SIG-M5 (cell line): Measurements from ENCODE around the gene SLC39A8.

ENCODE experiments used
- DNase-seq: peaks from one replicate; lab custom pipeline; 2025; lab: John Stamatoyannopoulos, UW

SLC39A8 gene

DNA sequence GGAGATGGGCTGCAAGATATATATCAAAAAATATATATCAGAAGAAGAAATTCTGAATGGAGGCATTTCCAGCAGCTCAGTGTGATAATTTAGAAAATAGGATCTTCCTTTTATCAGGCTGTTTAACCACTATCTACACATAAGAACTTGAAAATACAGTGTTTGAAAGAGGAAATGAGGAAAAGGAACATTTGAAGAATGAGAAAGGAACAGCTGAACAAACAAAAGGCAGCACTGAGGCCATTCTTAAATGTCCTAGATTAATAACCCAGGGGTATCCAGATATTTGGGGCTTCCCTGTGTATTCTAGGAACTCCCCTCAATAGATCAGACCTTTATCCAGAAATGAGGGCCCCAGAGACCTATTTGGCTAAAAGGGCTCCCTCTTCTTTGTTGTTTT is 4.1 kb downstream of the SLC39A8 start:
- DNase-seq: no peak

DNA sequence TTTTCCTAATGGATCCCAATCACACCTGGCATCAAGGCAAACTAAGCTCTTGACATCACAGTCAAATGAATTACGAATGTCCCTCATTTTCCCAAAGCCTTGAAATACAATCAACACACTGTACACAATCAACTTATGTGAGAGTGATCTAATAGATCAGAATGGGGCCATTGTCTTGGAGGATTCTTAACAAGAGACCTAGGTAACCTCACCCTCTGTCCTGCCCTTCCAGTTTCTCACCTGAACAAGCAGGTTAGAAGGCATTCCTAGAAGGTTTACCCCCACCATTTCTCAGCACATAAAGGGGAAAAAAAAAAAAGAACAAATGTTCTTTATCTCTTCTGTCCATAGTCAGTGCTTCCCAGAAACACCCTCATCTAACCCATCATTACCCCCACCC is 6.3 kb downstream of the SLC39A8 start:
- DNase-seq: no peak

DNA sequence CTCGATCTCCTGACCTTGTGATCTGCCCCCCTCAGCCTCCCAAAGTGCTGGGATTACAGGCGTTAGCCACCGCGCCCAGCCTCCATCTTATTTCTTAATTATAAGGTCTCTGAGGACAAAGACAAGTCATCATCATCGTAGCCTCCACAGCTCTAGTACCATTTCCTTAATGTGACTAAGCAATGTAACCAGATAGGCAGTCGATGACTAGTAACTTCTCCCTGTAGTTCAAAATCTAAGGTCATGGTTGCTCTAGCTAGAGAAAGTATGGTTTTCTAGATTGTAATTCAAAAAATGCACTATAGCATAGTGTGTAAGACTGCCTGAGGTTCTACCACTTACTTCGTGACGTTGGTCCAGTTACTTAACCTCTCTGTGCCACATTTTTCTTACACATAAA is 6.9 kb downstream of the SLC39A8 start:
- DNase-seq: no peak

DNA sequence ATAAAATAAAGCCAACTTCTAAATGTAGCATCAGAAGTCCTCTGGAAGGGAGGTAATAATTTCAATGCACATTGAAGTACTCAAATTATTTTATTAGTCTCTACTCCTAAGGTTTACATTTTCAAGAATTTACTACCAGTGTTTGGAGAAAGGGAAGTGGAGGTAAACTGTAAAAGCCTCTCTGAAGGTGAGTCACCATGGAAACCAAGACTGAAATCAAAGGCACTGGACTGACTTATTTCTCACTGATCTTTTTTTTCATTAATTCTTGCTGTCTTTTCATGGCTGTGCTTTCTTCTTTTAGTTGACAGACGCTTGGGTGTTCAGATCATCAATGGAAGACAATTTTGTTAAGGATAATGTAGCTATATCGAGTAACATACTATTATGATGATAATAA is 9.7 kb downstream of the SLC39A8 start:
- DNase-seq: no peak

DNA sequence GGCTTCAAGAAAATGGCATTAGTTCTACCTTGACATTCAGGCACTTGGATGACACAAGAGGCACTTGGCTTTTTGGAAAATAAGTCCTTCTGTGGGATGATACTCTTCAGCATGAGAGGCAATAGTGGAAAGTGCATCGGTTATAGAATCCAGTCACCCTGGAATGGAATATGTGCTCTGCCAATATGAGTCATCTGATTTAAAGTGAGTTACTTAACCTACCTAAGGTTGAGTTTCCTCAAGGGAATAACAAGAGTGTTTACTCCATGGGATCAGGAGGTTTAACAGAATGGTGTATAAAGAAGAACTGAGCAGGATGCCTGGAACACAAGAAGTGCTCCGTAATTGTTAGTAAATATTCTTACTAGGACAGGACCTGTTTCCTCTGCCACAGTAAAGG is 10.7 kb downstream of the SLC39A8 start:
- DNase-seq: no peak

DNA sequence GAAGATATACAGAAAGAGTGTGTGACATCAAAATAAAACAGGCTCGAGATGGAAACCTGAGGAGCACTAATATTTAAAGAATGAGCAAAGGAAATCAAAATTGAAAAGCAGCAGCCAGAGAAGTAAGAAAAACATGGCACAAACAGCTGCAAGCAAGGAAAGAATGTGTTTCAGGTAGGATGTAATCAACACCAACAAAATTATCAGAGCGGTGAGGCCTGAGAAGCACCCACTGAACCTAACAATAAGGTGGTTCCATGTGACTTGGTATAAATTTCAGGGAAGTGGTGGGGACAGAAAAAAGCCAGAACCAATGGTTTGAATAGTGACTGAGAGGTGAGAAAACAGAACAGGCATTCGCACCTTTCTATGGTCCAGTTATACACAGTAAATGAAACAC is 11.5 kb downstream of the SLC39A8 start:
- DNase-seq: no peak

DNA sequence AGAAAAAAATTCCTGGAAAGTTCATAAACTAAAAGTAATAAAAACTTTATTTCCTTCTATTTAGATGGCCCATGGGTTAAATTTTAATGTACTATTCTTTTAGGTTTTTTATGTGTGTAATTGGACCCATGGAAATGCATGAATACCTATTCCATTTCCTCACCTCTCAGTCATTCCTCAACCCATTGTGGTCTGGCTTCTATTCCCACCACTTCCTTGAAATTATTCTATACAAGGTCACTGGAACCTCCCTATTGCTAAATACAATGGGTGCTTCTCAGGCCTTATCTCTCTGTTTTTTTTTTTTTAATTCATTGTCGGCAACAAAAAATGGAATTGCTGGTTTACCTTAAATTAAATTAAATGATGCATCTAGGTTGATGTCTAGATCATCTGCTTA is 17.2 kb downstream of the SLC39A8 start:
- DNase-seq: no peak

DNA sequence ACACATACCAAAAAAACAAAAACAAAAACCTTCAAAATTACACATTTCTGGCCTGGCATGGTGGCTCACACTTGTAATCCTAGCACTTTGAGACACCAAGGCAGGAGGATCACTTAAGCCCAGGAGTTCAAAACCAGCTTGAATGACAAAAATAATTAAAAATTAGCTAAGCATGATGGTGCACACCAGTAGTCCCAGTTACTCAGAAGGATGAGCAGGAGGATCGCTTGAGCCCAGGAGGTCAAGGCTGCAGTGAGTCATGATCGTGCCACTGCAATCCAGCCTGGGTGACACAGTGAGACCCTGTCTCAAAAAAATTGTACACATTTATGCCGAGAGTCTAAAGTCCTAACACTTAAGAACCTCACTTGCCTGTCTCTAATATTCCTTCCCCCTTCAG is 18.3 kb downstream of the SLC39A8 start:
- DNase-seq: no peak

DNA sequence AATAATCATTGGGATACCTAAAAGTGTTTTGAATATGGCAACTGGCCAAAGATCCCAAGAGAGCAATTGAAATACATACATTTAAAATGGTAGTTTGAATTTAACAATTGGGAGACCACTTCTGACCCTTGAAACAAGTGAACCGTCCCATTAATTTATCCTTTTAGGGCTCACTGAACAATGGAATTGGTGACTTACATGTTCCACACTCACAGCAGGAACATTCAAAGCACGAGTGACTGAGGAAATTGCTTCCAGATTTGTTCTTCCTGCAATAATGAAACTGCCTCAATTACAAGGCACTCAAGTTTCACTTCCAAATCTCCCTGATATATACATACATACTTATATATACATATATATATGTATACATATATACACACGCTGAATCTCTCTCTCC is 20.6 kb downstream of the SLC39A8 start:
- DNase-seq: no peak

DNA sequence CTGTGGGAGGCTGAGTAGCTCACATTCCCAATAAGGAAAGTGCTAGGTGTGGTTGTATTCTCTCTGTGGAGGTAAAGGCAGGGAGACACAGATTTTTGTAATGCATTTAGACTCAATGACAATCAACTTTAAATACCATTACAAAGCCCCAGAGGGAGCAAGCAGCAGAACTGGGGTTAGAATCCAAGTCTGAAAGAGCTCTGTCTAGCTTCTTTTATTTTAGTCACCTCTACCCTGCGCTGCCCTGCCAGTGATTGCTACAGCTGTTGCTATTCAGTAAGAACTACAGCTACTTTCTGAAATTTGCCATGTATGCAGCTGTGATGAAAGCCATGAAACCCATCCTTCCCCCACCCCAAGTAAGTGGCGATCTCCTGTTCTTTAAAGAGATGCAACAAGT is 22.5 kb downstream of the SLC39A8 start:
- no peak for DNase-seq

DNA sequence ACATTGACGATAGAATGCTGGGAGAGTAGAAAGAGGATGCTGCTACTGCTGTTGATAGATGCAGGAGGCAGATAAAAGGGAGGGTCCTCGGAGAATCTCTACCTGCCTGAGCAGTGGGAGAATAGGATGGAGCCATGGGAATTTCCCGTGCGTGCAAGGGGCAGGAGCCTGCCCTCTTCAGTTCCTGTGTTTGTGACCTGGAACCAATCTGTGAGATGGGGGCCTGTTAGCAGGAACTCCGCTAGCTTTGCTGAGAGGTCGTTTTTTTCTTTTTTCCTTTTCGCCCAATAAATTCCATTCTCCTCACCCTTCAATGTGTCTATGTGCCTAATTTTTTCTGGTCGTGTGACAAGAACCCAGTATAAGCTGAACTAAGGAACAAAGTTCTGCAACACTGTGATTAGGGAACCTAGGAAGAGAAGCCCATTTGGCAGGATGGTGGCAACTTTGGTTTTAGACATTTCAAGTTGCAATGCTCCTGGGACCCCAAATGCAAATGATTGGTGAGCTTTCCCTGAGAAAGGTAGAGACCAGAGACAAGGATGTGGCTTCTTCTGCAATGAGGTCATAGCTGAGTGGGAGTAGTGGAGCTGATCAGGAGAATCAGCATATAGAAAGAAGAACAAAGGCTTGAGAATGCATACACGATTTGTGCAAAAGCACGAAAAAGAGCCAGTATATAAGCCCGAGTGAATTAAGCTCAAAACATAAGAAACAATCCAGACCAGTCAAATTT is 23.9 kb downstream of the SLC39A8 start:
- no peak for DNase-seq

DNA sequence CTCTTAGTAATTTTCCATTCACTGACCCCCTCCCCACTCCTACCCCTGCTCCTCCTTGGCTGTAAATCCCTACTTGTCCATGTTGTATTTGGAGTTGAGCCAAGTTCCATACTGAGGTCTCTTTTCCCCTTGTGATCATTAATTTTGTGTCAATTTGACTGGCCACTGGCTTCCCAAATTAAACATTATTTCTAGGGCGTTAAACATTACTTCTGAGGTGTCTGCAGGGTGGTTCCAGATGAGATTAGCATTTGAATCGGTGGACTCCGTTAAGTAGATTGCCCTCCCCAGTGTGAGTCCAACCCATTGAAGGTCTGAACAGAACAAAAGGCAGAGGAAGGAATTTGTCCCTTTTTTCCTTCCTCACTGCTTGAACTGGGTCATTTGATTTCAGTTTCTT is 25.7 kb downstream of the SLC39A8 start:
- no peak for DNase-seq

DNA sequence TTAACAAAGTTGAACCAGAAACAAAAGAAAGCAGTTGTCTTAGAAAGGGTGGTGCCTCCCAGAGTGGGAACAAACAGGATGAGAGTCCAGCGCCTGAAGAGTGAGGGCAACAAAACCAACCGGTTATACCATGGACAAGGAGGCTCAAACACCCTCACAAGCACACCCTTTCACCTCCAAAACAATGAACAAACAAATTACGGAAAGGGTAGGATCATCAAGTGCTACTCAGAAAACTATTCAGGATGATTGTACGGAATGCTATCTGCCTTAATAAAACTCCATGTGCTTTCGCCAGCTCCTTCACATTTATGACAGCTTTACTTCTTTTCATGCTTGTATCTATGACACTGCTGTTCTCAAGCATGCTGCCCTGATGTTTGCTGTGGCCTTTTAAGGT is 26.8 kb downstream of the SLC39A8 start:
- no peak for DNase-seq

DNA sequence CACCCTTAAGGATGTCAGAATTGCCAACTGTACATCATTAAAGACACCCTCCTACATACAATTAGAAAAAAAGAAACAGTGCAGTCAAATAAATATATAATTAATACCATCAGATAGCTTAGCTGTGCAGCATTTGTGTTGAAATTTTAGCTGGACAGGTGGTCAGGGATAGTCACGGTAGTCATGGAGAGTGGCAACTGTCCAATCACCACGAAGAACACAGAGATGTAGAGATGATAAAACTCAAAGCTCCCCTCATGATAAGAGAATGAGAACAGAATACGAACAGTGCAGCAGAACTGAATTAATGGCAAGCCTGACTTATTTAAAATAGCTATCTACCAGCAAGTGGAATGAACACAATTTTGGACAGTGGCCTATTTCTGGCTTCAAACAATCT is 27.2 kb downstream of the SLC39A8 start:
- DNase-seq: no peak

DNA sequence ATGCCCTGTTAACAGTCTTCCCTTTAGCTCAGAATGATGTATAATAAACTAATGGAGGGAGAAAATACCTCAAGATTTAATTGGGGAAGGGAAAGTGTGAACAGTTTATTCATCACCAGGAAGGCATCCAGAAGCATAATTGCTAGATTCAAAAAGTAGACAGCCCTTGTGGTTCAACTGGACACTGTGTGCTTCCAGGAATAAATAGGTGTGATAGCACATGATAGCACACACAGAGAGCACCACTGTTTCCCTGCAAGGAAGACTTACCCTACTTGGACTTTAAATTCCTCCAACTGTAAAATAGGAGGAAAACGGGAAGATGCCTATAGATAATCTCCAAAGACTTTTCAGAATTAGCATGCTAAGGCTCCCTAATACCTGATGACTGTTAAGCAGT is 27.8 kb downstream of the SLC39A8 start:
- no peak for DNase-seq

DNA sequence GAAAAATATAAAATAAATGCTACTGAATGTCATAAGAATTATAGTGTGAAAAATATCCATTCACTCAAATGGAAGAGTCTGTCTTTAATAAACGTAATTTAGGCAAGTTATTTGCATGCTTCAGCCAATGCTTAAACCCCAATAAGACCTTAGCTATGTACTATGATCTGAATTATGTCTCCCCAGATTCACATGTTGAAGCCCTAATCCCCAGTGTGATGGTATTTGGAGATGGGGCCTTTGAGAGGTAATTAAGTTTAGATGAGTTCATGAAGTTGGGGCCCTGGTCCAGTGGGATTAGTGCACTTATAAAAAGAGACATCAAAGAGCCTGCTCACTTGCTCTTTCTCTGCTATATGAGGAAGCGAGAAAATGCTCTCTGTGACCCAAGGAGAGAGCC is 28.7 kb downstream of the SLC39A8 start:
- DNase-seq: no peak

DNA sequence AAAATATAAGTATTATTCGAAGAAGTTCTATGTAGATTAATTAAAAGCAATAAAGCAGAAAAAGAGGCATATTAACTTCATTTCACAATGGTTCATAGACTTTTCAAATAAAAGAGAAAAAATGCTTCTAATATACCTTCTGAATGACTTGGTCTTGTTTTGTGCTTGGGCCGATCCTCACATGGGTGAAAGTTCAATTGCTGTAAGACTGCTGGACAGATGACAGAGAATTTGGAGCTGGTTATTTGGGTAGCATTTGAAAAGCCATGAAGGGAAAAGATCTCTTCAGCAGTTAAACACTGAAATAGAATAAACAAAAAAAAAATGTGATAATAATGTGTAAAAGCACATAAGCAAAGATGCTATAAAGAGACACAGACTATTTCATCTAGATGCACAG is 29.8 kb downstream of the SLC39A8 start:
- DNase-seq: no peak

DNA sequence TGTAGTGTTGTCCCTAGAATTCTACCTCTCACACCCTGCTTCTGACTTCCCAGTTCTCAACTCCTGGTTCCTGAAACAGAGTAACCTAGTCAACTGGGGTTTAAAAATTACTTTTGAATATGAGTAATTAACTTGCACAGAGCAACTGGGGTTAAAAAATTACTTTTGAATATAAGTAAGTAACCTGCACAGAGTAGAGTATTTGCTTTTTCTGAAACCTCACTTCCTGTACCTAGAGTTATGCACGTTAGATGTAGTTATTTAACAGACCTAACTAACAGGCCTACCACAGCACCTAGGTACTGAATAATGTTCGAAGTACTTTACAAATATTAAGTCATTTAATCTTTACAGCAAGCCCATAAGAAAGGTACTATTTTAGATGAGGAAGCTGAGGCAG is 32.9 kb downstream of the SLC39A8 start:
- no peak for DNase-seq

DNA sequence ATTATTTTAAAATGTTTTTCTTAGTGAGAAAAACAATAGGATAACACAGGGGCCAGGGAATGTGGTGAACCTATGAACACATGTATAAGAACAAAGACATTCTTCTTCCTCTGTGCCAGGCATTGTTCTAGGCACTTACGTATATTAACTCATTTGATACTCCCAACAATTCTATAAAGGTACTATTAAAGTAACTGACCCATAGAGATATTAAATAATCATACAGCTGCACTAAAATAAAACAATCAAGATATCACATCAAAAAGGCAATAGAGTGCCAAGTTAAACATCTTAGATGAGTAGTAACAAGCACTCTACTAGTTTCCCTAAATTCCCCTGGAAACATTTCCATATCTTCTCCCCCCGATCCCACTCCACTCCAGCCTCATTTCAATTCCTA is 33.4 kb downstream of the SLC39A8 start:
- DNase-seq: no peak

DNA sequence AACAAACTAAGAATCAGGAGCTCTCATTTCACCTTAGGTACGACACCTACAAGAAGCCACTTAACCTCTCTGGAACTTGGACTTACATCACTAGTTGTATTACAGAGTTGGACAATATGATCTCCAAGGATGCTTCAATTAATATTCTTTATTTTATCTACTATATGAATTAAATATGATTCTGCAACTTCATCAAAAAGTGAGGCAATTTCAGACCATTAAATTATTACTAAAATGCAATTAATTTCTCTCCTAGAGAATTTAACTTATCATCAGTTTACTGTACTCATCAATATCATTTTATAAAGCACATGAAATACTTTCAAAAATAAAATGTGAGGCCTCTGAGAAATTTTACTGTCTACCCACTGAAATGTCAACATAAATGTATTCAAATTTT is 33.9 kb downstream of the SLC39A8 start:
- DNase-seq: no peak

DNA sequence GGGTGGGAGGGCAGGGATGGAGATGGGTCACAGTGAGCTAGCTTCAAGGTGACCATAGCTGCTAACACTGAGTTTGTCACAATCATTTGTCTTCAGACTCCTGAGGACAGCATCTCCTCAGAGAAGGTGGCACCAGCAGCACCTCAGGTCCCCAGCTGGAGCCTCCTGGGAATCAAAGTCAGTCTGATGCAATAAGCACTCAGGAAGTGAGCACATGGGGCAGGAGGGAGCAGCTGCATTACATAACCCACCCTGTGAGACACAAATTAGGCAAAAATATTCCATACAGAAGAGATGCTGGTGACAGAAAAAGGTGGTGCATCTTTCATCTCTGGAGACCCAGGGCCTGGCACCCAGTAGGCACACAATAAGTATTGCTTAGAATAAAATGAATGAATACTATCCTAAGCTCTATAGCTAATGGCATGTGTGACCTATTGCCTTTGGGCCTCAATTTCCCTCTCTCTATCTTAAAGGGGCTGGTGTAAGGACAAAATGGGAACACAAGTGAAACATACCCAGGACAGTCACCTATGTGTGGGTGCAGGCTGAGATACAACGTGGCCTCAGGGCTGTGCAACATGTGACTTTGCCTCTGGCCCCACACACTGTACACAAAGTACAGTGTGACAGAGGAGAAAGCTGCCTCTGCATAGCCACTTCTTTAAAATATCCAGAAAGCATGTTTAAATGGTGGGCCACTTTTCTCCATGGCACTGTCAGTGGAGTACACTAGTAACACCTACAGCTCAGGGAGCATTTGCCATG is 37.1 kb downstream of the SLC39A8 start:
- no peak for DNase-seq

DNA sequence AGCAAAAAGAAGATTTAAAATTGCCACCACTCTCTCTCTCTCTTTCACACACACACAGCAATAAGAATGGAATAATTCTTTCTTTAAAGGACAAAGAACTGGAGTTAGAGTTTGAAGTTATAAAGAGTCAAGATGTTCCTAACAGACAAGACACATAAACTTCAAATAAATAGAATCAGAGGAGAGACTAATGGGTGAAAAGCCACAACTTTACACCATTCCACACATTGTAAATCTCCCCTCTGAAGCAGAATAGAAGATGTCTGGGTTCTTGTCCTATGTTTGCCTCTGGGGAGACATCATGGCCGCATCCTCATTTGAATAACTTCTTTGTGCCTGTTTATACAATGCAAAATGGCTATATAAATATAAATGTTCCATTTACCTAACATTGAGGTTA is 39.6 kb downstream of the SLC39A8 start:
- DNase-seq: no peak

DNA sequence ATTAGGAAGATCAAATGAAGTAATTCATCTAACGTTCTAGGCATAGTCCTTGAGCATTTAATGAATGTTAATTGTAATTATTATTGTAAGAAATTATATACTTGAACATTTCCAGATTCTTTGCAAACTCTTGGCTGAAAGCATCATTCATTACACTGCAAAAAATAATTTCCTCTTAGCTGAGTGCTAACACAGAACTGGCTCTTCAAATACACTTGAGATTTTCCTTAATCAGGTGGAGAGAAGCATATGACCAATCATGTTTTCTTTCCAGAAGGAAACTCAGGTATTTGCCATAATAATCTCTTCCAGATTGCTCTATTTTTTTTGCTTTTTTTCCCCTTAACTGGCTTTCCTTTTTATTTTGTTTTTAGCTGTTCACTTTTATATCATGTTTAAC is 42.5 kb downstream of the SLC39A8 start:
- no peak for DNase-seq

DNA sequence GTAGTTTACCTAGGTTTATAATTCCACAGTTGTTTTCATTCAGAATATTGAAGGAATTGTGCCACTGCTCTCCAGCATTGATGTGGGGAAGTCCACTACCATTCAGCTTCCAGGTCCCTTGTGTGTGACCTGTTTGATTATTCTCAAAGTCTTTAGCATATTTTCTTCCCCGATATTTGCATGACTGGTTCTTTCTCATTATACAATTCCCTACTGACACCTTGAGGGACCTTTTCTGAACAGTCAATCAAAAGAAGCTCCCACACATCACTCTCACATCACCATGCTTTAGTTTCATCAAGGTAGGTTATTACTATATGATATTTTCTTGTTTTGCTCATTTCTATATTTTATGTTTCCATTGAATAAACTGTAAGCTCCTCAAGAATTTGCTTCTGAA is 44.1 kb downstream of the SLC39A8 start:
- no peak for DNase-seq
